DMS153 treated with DMSO at 0.1 percent for 48 hours (cell line): ENCODE results near the gene MRPL53.
A peak's percentile ranks its signal among the peaks of the same experiment; 100 is the strongest.
"Not testable (repeated sequence)": the region's sequence is repeated elsewhere in the genome, so short reads cannot be mapped to it uniquely, and the experiment has no call there.

Experiments
- DNase-seq: peaks from one replicate; lab custom pipeline; 2025; ENCODE audit not compliant: unreplicated experiment; lab: John Stamatoyannopoulos, UW

Gene MRPL53

GRCh38 chr2:74482801-74483674 lies 10.6 kb upstream of the MRPL53 start, which contains the start of the genes CCDC142 and TTC31:
Gene CCDC142 (minus strand): TSS chr2:74482998. CDS start chr2:74482837, 161 bp downstream.
Gene TTC31 (plus strand): TSS chr2:74483081. CDS start chr2:74483096, 15 bp downstream.
- peak; percentile 98 for DNase-seq

DNA sequence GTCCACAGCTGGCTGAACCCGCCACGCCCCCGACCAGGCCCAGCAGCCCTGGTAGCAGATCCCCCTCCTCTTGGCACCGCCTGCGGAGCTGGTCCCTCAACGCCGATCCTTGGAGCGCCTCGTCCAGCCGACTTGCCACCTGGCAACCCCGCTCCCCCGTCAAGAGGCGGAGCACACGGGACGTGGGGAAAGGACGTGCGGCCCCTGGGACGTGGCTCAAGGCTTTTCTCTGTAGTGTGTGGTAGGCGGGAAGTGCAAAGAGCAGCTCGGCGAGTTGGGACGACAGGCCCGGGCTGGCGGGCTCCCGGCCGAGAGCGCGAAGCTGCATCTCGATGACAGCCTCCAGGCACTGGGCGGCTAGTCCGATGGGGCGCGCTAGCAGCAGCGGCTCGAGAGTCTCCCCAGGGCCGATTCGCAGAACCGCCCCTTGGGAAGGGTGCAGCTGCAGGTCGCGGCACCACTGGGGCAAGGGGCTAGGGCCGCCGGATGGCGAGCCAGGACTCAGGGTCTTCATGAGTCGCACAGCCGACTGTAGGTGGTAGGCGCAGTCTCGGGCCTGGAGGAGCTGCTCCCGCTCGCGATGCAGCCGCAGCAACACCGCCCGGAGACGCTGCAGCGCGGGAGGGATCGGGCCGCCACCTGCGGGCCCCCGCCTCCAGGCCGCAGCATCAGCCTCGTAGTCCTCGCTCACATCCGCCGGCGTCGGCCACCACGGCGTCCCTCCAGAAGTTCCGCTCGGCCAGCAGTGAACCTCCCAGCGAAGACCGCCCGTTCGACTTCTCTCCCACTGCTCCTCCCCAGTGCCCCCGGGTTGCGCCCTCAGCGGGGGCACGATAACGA lies 9.7 kb upstream of the MRPL53 start:
- no peak for DNase-seq

DNA sequence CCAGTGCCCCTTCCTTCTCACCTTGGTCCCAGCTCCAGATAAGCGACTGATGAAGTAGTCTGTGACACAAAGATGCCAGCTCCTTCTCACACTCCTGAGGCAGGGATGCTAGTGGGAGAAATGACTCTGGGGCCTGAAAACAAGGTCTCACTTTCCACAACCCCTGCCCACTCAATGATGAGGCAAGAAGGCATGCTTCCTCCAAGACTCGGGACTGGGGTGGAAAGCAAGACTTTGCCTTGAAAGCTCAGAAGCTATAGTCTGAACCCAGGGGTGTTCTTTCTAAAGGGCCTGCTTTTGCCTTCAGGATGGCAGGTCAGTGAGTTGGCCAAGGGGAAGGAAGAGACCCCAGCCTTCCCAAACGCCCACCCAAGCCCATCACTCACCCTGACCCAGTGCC lies 9.0 kb upstream of the MRPL53 start:
- DNase-seq = no peak

GRCh38 chr2:74474899-74475298 lies 2.4 kb upstream of the MRPL53 start:
- DNase-seq = no peak

GRCh38 chr2:74474481-74474880 lies 2.0 kb upstream of the MRPL53 start:
- no peak for DNase-seq

DNA sequence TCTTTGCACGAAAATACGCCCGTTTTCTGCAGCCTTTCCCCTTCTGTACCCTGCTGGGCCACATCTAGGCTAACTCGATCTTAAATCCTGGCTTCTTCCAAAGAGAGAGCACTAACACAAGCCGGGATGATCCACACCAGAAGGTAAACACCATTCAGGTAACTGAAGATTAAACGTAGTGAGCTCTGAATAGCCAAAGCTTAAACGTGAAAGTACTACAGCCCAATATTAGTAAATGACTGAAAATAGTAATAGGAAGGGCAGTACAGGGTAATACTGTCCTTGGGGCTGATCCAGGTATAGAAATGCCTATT lies 422 bp upstream of the MRPL53 start:
- DNase-seq = no peak

GRCh38 chr2:74471332-74472065 lies 981 bp downstream of the MRPL53 start:
- DNase-seq = no peak

- not testable (repeated sequence) for DNase-seq
Observed at GRCh38 chr2:74470742-74471141, 1.7 kb downstream of the MRPL53 start.

DNA sequence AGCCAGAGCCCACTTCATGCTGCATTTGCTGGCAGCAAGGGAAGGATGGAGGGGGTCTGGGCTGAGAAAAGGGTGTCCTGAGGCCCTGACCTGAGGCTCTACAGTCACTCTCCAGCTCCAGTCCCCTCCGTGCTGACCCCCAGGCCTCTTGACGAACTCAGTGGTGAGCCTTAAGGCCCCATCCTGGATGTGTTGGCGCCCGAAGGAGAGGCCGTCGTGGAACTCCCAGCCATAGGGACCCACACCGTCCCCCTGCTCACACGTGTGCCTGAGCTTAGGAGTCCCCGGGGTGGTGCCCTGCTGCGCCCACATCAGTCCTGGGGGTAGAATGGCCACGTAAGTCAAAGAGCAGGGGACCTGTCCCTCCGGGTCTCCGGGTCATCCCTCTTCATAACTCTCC lies 8.1 kb downstream of the MRPL53 start:
- no peak for DNase-seq

DNA sequence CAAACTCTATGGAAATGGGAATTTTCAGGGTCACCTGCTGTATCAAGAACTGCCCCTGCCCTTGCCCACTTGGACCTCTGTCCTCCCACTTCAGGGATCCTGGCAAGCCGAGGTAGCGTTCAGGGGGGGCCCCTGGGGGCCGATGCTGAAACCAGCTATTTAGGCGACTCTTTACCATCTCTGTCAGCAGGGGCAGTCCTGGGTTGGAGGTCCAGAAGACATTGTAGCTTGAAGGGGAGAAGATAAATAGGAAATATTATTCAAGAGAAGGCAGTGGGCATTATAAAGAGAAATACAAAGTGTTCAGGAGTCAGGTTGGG lies 9.7 kb downstream of the MRPL53 start:
- DNase-seq = no peak

DNA sequence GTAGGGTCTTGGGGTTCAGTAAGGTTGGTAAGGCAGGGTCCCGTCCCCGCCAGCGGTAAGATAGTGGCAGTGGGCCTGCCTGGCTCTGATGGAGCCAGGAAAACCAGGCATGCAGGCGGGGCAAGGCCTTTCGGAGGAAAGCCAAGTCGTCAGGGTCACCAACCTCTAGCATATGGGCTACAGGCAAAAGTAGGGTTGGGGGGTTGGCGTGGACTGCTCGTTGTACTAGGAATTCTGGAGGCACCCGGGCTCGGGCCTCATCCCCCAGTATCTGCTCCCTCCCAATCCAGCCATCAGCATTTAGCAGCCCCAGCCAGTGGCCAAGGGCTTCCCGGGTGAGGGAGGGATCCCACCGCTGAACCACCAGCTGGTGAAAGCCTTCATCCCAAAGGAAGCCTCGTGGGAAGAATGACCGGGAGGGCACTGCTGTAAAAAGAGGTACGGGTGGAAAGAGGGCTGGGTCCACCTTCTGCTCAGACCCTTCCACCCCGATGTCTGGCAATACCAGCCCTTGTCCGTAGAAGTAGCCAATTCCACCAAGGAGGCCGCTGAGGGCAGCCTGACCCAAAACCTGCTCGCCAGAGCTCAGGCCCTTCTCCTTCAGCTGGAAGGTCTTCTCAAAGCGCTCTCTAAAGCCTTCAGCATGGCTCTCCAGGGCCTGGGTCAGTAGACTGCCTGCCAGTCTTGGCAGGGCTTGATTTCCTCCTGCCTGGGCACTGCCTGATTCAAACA lies 10.3 kb downstream of the MRPL53 start:
- no peak for DNase-seq

DNA sequence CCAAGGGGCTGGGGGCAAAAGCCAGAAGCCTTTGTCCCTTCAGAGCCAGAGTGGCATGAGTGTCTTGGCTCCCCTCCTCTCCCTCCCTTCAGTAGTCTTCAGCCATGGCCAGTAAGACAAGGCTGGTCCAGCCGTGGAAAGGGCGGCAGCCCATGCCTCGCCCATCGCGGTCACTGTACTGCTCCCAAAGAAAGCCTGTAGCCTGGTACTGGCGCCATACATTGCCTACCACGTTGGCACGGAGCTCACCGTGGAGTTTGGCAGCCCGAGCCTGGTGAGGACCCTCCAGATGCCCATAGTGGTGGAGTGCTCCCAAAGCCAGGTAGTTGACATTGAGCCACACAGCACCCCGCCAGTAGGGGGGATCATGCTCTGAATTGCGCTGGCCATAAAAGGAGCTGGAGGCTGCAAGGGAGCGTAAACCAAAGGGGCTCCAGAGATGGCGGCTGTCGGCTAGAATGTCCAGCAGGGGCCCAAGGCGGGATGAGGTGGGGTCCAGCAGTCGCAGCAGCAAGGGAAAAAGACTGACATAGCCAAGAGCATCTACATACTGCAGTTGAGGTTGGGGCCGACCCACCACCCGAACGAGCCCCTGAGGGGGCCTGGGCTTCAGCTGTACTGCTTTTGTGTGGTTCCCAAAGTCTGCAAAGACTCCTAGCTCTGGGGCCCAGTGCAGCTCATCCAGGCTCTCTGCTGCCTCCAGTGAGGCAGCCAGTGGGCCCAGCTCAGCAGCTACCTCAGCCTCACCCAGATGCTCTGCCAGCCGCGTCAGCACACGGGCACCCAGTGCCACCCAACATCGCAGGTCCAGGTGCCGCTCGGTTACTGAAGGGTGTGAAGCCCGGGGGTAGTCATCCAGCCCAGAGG lies 11.1 kb downstream of the MRPL53 start:
- no peak for DNase-seq

DNA sequence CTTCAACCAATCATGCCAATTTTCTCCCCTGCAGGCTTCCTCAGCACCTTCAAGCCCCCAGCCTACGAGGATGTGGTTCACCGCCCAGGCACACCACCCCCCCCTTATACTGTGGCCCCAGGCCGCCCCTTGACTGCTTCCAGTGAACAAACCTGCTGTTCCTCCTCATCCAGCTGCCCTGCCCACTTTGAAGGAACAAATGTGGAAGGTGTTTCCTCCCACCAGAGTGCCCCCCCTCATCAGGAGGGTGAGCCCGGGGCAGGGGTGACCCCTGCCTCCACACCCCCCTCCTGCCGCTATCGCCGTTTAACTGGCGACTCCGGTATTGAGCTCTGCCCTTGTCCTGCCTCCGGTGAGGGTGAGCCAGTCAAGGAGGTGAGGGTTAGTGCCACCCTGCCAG lies 12.3 kb downstream of the MRPL53 start:
- DNase-seq = not testable (repeated sequence)

DNA sequence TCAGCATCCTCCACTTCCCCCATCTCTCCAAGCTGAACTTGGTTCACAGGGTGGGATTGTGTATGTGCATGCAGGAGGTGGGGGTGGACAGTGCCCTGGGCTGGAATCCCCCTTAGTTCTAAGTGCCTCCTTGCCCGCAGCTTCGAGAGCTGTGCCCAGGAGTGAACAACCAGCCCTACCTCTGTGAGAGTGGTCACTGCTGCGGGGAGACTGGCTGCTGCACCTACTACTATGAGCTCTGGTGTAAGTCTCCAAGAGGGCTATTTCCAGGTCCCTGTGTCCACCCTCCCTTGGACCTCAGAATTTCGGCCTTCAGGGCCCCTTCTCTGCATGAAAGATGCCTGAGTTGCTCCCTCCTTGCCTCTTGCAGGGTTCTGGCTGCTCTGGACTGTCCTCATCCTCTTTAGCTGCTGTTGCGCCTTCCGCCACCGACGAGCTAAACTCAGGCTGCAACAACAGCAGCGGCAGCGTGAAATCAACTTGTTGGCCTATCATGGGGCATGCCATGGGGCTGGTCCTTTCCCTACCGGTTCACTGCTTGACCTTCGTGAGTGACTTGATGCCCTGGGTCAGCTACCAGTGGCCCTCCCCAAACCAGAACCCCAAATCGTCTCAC lies 12.9 kb downstream of the MRPL53 start:
- not testable (repeated sequence) for DNase-seq

- no peak for DNase-seq
Observed at GRCh38 chr2:74458938-74459363, 13.5 kb downstream of the MRPL53 start.

GRCh38 chr2:74458132-74458937 lies 14.1 kb downstream of the MRPL53 start, which contains the start of gene WBP1:
Gene WBP1 (plus strand): TSS chr2:74458438. CDS start chr2:74458603, 165 bp downstream.
- DNase-seq = peak; percentile 98

- peak; percentile 72 for DNase-seq
Observed at GRCh38 chr2:74457549-74458131, 14.8 kb downstream of the MRPL53 start.

GRCh38 chr2:74457129-74457548 lies 15.3 kb downstream of the MRPL53 start:
- peak; percentile 72 for DNase-seq
